HG03442 (cell line): ENCODE results near the gene THAP3.
A peak's percentile ranks its signal among the peaks of the same experiment; 100 is the strongest.
"Not testable (repeated sequence)": the region's sequence is repeated elsewhere in the genome, so short reads cannot be mapped to it uniquely, and the experiment has no call there.

Experiments used
- ATAC-seq: cut with Tn5 transposase; IDR thresholded peaks from one replicate; pipeline ENCODE4 v1.9.1; 2021; ENCODE audit warnings: mild to moderate bottlenecking, moderate library complexity; ENCODE audit not compliant: unreplicated experiment

THAP3 gene

GRCh38 chr1:6590046-6590445, 34.6 kb upstream of the THAP3 start:
- no peak for ATAC-seq

- ATAC-seq = no peak
Observed at GRCh38 chr1:6591222-6591621, 33.4 kb upstream of the THAP3 start.

- no peak for ATAC-seq
Observed at GRCh38 chr1:6591644-6592043, 33.0 kb upstream of the THAP3 start.

- no peak for ATAC-seq
Observed at GRCh38 chr1:6592441-6592840, 32.2 kb upstream of the THAP3 start.

- ATAC-seq = no peak
Observed at GRCh38 chr1:6592865-6593593, 31.6 kb upstream of the THAP3 start.

- no peak for ATAC-seq
Observed at GRCh38 chr1:6593810-6594209, 30.9 kb upstream of the THAP3 start.

GRCh38 chr1:6594977-6595740, 29.5 kb upstream of the THAP3 start:
- ATAC-seq = no peak

- ATAC-seq = no peak
Observed at GRCh38 chr1:6596351-6596750, 28.3 kb upstream of the THAP3 start.

- no peak for ATAC-seq
Observed at GRCh38 chr1:6596886-6597776, 27.5 kb upstream of the THAP3 start.

- ATAC-seq = no peak
Observed at GRCh38 chr1:6597777-6598131, 26.9 kb upstream of the THAP3 start.

GRCh38 chr1:6599141-6599975, 25.3 kb upstream of the THAP3 start:
- ATAC-seq = no peak

- not testable (repeated sequence) for ATAC-seq
Observed at GRCh38 chr1:6599991-6600390, 24.7 kb upstream of the THAP3 start.

- no peak for ATAC-seq
Observed at GRCh38 chr1:6600410-6601048, 24.1 kb upstream of the THAP3 start.

GRCh38 chr1:6601049-6601922, 23.4 kb upstream of the THAP3 start:
- ATAC-seq = peak; percentile 31

GRCh38 chr1:6601923-6602668, 22.6 kb upstream of the THAP3 start:
- ATAC-seq = peak; percentile 6

GRCh38 chr1:6602669-6603237, 21.9 kb upstream of the THAP3 start, which contains the start of gene KLHL21:
KLHL21 (minus strand) TSS chr1:6602869; CDS start chr1:6602817, 52 bp downstream.
- ATAC-seq = peak; percentile 50

GRCh38 chr1:6603238-6603914, 21.3 kb upstream of the THAP3 start:
- no peak for ATAC-seq
